HG03280 (cell line): Measurements from ENCODE around the gene CLCN6.

ENCODE experiments used
- ATAC-seq: cut with Tn5 transposase; IDR thresholded peaks from one replicate; pipeline ENCODE4 v1.9.1; 2021; ENCODE audit warnings: mild to moderate bottlenecking, moderate library complexity; ENCODE audit not compliant: unreplicated experiment

Gene CLCN6

GRCh38 chr1:11823366-11824137, 17.6 kb downstream of the CLCN6 start:
- no peak for ATAC-seq

- ATAC-seq, result no peak
Observed at GRCh38 chr1:11825131-11825530, 19.1 kb downstream of the CLCN6 start.

DNA sequence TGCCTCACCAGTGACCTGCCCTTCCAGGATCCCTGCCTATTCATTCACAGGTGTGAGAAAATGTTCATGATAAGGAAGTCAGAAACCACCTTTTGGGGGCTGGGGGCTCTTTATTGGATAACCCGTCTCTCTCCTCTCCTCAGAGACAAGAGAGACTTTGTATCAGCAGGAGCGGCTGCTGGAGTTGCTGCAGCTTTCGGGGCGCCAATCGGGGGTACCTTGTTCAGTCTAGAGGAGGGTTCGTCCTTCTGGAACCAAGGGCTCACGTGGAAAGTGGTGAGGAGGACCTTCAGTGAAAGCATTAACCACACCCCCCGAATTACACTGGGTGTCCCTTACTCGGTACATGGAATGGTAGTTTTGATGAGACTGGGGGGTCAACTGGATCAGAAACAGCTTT, 21.0 kb downstream of the CLCN6 start:
- ATAC-seq, result no peak

GRCh38 chr1:11828511-11828910, 22.5 kb downstream of the CLCN6 start:
- ATAC-seq, result no peak

- ATAC-seq, result no peak
Observed at GRCh38 chr1:11831945-11832725, 26.1 kb downstream of the CLCN6 start.

GRCh38 chr1:11833497-11833896, 27.5 kb downstream of the CLCN6 start:
- no peak for ATAC-seq

- no peak for ATAC-seq
Observed at GRCh38 chr1:11833900-11834299, 27.9 kb downstream of the CLCN6 start.

- ATAC-seq, result no peak
Observed at GRCh38 chr1:11835441-11836225, 29.6 kb downstream of the CLCN6 start.

- no peak for ATAC-seq
Observed at GRCh38 chr1:11836955-11837766, 31.2 kb downstream of the CLCN6 start.

DNA sequence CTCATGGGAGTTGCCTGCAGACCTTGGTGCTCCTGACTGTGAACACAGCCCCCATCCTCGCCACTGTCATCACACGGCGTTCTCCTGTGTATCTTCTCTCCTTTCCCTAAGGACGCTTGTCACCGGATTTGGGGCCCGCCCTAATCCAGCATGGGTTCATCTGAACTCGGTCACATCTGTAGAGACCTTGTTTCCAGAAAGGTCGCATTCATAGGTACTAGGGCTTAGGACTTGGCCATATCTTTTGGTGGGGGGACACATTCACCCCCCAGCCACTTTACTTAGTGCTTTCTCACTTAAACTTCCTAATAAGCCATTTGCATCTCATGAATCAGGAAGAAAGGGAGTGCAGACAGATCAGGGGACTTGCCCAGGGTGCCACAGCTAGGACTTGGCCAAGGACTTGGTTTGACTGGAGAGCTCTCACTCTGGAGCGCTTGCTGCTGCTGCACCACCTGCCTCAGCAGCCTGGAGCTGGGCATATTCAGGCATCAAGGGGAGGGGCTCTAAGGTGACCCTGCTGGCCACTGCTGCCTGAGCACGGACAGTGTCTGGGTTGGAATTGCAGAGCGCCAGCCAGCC, 31.9 kb downstream of the CLCN6 start:
- ATAC-seq, result no peak

DNA sequence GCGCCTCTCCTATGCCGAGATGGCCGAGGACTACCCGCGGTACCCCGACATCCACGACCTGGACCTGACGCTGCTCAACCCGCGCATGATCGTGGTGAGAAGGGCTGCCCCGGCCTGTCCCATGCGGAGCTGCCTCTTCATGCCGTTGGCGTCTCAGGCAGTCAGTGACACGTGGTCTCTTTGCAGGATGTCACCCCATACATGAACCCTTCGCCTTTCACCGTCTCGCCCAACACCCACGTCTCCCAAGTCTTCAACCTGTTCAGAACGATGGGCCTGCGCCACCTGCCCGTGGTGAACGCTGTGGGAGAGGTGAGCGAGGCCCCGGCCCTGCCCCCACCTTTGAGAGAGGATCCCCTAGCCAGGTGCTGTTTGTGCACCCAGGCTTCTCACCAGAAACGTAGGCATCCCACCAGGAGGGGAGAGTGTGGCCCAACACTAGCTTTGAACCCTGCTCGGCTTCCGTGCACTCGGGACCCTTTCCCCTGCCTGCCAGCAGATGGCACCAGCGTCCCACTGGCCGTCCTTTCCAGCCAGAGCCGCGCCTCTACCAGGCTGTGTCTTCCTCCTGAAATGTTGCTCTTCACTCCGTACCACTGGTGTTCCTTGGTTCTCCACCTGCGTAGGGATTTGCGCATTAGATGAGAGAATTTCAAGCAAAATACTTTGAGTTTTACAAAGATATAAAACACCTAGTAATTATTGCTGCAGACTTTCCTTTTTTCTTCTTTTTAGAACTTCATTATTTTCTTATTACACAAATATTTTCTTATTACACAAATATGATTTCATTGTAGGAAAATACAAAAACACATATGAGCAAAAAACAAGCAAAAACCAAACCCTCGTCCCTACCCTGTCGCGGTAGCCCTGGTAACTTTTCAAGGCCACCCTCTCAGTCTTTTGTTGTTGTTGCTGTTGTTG, 32.6 kb downstream of the CLCN6 start:
- ATAC-seq, result no peak

DNA sequence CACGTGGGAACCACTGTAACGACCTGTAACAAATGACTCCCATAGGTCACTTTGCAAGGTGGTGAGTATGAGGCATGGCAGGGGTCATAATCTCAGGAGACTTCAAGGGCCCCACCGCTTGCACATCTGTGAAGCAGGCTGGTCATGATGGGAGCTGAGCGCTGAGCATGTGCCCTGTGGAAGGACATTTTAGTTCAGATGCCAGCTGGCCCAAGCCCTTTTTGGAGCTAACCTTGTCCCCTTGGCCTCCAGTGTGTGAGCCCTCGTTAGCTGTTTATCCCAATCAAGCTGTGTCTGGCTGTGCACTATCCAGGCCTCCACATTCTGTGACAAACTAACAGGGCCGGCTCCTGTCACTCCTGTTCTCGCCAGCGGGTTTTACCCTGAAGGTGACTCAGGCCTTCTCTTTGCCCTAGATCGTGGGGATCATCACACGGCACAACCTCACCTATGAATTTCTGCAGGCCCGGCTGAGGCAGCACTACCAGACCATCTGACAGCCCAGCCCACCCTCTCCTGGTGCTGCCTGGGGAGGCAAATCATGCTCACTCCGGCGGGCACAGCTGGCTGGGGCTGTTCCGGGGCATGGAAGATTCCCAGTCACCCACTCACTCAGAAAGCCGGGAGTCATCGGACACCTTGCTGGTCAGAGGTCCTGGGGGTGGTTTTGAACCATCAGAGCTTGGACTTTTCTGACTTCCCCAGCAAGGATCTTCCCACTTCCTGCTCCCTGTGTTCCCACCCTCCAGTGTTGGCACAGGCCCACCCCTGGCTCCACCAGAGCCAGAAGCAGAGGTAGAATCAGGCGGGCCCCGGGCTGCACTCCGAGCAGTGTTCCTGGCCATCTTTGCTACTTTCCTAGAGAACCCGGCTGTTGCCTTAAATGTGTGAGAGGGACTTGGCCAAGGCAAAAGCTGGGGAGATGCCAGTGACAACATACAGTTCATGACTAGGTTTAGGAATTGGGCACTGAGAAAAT, 34.0 kb downstream of the CLCN6 start:
- ATAC-seq, result no peak

GRCh38 chr1:11841245-11842153, 35.5 kb downstream of the CLCN6 start:
- no peak for ATAC-seq

DNA sequence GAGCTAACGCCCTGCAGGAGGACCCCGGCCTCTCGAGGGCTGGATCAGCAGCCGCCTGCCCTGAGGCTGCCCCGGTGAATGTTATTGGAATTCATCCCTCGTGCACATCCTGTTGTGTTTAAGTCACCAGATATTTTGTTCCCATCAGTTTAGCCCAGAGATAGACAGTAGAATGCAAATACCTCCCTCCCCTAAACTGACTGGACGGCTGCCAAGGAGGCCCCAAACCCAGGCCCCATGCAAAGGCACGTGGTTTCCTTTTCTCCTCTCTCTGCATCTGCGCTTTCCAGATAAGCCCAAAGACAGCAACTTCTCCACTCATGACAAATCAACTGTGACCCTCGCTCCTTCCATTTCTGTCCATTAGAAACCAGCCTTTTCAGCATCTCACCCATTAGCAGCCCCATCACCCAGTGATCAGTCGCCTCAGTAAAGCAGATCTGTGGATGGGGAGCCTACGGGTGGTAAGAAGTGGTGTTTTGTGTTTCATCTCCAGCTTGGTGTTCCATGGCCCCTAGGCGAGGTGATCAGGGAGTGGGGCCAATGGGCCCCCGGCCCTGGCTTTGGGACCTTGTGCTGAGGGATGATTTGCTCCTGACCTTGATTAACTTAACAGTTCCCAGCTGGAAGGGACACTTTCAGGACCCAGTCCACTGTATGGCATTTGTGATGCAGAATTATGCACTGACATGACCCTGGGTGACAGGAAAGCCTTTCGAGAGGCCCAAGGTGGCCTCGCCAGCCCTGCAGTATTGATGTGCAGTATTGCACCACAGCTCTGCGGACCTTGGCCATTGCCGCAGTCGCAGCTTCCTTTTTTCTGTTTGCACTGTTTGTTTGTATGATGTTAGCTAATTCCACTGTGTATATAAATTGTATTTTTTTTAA, 36.4 kb downstream of the CLCN6 start:
- ATAC-seq, result no peak

DNA sequence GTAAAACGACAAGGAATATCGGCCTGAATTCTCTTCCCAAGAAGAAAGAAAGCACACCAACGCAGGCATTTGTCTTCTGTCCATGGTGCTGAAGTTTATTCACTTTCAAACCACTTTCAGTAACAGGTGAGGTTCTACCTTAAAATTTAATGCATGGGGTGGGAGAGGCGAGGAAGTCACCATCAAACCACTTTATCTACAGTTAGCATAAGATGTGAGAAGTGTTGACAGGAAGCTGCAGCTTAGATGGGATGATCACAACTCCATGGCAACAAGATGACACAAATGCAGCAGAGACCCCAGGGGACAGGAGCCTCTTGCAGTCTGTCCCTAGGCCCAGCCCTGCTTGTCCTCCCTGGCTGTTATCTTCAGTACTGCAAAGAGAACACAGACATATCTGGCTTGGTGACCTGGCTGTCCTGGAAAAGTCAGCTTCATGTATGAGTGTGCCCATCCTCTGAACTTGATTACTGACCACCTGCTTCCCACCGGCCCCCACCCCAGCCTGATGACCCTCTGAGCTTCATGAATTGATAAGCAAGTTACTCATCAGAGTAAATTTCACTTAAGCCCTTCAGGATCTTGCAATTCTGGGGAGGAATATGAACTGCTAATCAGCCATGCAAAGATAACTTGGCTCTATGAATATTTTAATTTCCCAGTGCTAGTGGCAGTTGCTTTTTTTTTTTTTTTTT, 39.8 kb downstream of the CLCN6 start:
- no peak for ATAC-seq
